PC-3 (cell line): ENCODE results near the gene DISP3.

Experiments used
- CTCF ChIP-seq: fragments of 300-600 bp; sonication (generic); conservative IDR thresholded peaks from 2 replicates; pipeline ENCODE4 v1.5.1; 2017; ENCODE audit warnings: antibody characterized with exemption, low read depth, mild to moderate bottlenecking, low read length
- EZH2 ChIP-seq: fragments of 300-600 bp; sonication (generic); IDR thresholded peaks from one replicate; pipeline ENCODE4 v1.6.1; 2017; ENCODE audit warnings: antibody characterized with exemption, mild to moderate bottlenecking, low read length; ENCODE audit not compliant: unreplicated experiment

- TF ChIP-seq CTCF (no peak), EZH2 (no peak)
These were observed 87.3 kb downstream of the DISP3 start for GRCh38 chr1:11566042-11566850.
